ENCODE measurements around the gene MAN2B1. TPM values are rescaled to one million over a fixed set of nuclear protein-coding genes. Genes with fewer than 3 reads are reported as not detected.
"Not testable (repeated sequence)": the region's sequence is repeated elsewhere in the genome, so short reads cannot be mapped to it uniquely, and the experiment has no call there.

The MAN2B1 gene
- total RNA-seq, 6 experiments from 2014 or later, result 49.9 to 69.9 (median 65.2) TPM

DNA sequence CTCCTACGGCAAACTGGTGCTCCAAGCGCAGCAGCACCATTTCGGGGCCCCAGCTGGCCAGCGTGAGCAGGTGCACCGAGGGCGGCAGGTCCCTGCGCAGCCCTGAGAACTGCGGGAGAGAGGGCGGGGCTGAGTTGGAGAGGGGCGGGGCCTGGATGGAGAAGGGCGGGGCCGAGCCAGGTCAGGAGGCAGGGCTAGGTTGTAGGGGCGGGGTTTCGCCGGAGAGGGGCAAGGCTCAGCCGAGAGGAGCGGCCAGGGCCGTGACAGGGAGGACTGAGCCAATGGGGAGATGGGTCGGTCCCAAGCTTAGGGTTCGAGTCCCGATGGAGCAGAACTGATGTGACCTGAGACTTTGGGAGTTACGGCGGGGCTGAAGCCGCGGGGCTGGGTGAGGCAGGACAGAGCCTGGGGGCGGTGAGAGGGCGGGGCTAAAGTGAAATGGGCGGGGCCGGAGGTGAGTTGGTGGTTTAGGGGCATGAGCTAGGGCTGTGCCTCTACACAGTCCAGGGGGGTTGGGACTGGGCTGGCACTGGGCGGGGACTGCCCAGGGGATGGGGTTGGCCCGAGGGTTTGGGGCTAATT lies 19.0 kb downstream of the MAN2B1 start:
- Mint-ChIP-seq H3K9me3 (no peaks in the 10 kb centered on the region; the same call in 1 of the 2 replicates), H3K4me1 (ENCODE audit: low read depth) (no peaks in the 10 kb centered on the region), H3K36me3 (ENCODE audit: low read depth) (peaks cover 26% of the 10 kb centered on the region), H3K27me3 (ENCODE audit: insufficient read depth) (no peaks in the 10 kb centered on the region), H3K4me3 (no peak overlapping the region), H3K27ac (no peak overlapping the region)
- no peak for DNase-seq
- TF ChIP-seq, protein P1, sequence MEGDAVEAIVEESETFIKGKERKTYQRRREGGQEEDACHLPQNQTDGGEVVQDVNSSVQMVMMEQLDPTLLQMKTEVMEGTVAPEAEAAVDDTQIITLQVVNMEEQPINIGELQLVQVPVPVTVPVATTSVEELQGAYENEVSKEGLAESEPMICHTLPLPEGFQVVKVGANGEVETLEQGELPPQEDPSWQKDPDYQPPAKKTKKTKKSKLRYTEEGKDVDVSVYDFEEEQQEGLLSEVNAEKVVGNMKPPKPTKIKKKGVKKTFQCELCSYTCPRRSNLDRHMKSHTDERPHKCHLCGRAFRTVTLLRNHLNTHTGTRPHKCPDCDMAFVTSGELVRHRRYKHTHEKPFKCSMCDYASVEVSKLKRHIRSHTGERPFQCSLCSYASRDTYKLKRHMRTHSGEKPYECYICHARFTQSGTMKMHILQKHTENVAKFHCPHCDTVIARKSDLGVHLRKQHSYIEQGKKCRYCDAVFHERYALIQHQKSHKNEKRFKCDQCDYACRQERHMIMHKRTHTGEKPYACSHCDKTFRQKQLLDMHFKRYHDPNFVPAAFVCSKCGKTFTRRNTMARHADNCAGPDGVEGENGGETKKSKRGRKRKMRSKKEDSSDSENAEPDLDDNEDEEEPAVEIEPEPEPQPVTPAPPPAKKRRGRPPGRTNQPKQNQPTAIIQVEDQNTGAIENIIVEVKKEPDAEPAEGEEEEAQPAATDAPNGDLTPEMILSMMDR (IDR thresholded peaks at IDR 0.05), result no peak

DNA sequence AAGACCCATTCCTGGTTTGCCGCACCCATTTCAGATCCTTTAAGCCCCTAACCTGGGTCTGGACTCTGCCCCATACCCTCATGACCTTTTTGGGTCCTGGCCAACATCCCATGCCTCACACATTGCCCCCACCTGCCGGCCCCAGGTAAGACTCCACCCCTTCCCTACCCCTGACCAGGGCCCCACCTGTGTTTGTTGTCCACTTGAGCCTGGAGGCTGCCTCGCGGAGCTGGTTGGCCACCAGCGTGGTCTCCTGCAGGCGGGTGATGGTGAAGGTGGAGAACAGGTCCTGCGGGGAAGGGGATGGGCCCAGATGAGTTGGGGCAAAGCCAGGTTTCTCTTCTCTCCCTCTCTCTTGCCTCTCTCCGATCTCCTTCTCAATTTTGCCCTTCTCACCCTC lies 19.5 kb downstream of the MAN2B1 start:
- DNase-seq, result no peak
- Mint-ChIP-seq H3K4me3 (no peak overlapping the region), H3K4me1 (ENCODE audit: low read depth) (no peaks in the 10 kb centered on the region), H3K9me3 (peaks cover 5% of the 10 kb centered on the region; the same call in 1 of the 2 replicates), H3K27me3 (ENCODE audit: insufficient read depth) (no peaks in the 10 kb centered on the region), H3K36me3 (ENCODE audit: low read depth) (peaks cover 26% of the 10 kb centered on the region), H3K27ac (no peak overlapping the region)
- TF ChIP-seq, protein P1 (IDR thresholded peaks at IDR 0.05), result no peak

DNA sequence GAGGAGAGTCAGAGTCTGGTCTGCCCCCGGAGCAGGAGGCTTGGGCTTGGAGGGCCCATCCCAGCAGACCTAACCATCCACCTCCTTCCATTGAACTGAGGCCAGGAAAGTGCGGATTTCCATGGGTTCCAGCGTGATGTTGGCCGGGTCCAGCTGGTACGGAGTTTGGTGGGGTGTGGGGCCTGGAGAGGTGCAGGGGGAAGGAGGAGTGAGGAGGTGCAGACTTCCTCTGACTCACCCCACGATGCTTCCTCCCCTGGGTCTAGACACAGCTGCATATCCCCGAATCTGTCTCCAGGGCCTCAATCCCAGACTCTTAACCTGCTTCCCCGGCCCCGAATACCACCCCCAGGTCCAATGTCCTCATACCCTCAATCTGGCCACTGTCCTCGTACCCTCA lies 20.0 kb downstream of the MAN2B1 start:
- no peak for DNase-seq
- peaks cover 5% of the 10 kb centered on the region; the same call in 1 of the 2 replicates for H3K9me3 Mint-ChIP-seq
- peaks cover 23% of the 10 kb centered on the region for H3K36me3 Mint-ChIP-seq (ENCODE audit: low read depth)
- no peak overlapping the region for H3K27ac Mint-ChIP-seq
- no peaks in the 10 kb centered on the region for H3K27me3 Mint-ChIP-seq (ENCODE audit: insufficient read depth)
- H3K4me1 Mint-ChIP-seq (ENCODE audit: low read depth), result no peaks in the 10 kb centered on the region
- H3K4me3 Mint-ChIP-seq, result no peak overlapping the region
- TF ChIP-seq, protein P1 (IDR thresholded peaks at IDR 0.05), result no peak

DNA sequence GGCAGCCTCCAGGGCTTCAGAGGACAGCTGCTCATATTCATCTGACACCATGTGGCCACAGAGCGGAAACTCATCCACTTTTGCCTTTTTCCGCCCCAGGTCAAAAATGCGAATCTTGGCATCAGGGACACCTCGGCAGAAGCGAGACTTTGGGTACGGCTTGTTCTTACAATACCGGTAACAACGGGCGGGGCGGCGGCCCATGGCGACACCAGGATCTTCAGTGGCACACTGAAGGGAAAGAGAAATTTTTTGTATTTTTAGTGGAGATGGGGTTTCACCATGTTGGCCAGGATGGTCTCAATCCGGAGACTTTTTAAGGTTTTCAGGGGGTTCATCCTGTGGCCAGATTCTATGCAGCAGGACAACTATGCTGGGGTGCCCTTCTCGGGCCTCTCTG lies 22.8 kb downstream of the MAN2B1 start:
- not testable (repeated sequence) for H3K27me3 Mint-ChIP-seq (ENCODE audit: insufficient read depth); H3K4me3 Mint-ChIP-seq; H3K4me1 Mint-ChIP-seq (ENCODE audit: low read depth); DNase-seq; H3K27ac Mint-ChIP-seq
- peaks cover 10% of the 10 kb centered on the region; the same call in 1 of the 2 replicates for H3K9me3 Mint-ChIP-seq
- H3K36me3 Mint-ChIP-seq (ENCODE audit: low read depth), result peaks cover 18% of the 10 kb centered on the region

DNA sequence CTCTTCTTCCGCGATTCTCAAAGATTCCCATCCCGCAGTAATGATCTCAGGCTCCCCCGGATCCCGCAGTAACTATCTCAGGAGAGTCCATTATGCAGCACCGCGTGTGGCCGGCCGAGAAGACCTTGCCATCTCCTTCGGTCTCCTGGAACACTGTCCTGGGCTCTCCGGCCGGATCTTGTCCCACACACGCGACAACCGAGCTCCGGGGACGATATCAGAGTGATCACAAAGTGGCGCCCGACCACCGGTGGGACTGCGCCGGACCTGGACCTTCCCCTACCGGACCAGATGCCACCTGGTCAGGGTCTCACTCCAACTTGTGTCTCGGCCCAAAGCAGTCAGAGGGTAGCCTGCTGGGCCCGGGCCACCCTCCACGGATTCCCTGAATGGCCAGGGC lies 24.0 kb downstream of the MAN2B1 start:
- Mint-ChIP-seq H3K27ac (no peak overlapping the region), H3K36me3 (ENCODE audit: low read depth) (peaks cover 19% of the 10 kb centered on the region), H3K4me1 (ENCODE audit: low read depth) (peaks cover 7% of the 10 kb centered on the region; the same call in 1 of the 2 replicates), H3K4me3 (no peak overlapping the region), H3K9me3 (peaks cover 12% of the 10 kb centered on the region), H3K27me3 (ENCODE audit: insufficient read depth) (no peaks in the 10 kb centered on the region; the same call in 1 of the 2 replicates)
- TF ChIP-seq, protein P1 (IDR thresholded peaks at IDR 0.05), result no peak
- no peak for DNase-seq

DNA sequence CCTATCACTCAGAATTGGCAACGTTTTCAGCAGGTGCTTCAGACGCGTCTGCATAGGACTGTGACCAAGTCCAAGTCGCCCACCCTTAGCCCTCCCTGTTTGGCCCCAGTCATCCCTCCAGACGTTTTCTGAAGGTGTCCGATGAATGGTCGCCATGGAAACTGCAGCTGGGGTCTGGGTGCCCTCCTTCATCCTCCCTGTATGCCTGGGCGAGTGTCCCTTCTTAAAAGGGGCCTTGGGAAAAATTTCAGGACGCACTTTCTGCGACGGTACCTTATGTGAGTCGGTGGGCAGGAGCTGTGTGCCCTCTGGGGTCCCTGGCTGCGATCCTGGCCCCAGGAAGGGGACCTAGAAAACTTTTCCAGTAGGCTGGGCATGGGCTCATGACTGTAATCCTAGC lies 25.1 kb downstream of the MAN2B1 start:
- peaks cover 23% of the 10 kb centered on the region for H3K9me3 Mint-ChIP-seq
- peaks cover 7% of the 10 kb centered on the region; the same call in 1 of the 2 replicates for H3K4me1 Mint-ChIP-seq (ENCODE audit: low read depth)
- no peak overlapping the region for H3K4me3 Mint-ChIP-seq
- no peaks in the 10 kb centered on the region; the same call in 1 of the 2 replicates for H3K27me3 Mint-ChIP-seq (ENCODE audit: insufficient read depth)
- TF ChIP-seq, protein P1 (IDR thresholded peaks at IDR 0.05), result no peak
- peaks cover 20% of the 10 kb centered on the region for H3K36me3 Mint-ChIP-seq (ENCODE audit: low read depth)
- no peak for DNase-seq
- no peak overlapping the region for H3K27ac Mint-ChIP-seq

All from HFFc6 (cell line).